Gastroesophageal sphincter (tissue), 3 donors: ENCODE measurements around the gene GNAO1.

Experiments used
- POLR2AphosphoS5 ChIP-seq: sonication (generic); formaldehyde crosslinking; IDR thresholded peaks from one replicate; pipeline ENCODE4 v1.6.1; 2017; ENCODE audit warnings: antibody characterized with exemption
- TF ChIP-seq, protein P1 (sequence below), 4 experiments: fragments of 200-600 bp in 2 of 4; fragments of 450-650 bp in 2 of 4; sonication (generic) in 1 of 4; IDR thresholded peaks; one replicate each; pipeline ENCODE4 v1.5.1; 2017 to 2019; ENCODE audit warnings: antibody characterized with exemption in 4 of 4, mild to moderate bottlenecking in 2 of 4, moderate library complexity in 2 of 4

DNA sequence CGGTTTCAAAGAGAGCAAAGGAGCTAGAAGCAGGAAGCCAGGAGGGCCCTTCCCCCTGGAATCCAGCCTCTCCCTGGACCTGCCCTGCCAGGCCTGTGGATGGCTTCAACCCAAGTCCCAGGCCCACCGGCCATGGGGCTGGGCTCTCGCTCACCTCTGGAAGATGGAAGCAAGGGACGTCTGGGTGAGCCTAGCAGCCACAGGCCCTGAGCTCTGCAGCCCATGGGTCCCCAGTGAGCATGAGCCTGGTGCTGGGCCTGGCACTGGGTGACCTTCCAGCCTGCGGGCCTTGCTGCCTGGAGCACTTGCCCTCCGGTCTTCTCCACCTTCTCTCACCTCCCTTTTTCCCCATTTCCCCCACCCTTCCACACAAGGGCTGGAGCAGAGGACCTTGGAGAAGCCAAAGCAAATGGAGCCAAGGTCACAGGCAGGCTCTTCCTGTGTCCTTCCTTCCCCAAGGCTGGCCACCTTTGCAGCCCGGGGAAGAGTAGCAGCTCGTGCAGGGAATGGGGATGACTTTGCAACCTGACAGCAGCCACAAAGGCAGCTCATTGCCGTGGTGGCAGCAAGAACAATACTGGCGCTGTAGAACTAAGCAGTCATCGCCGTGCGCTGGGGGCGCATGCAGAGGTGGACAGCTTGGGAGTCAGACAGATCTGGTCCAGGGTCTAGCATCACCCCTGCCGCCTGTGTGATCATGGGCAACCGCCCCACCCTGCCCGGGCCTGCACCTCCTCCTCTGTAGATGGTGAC is 147.5 kb downstream of the GNAO1 start:
- TF ChIP-seq, protein P1, sequence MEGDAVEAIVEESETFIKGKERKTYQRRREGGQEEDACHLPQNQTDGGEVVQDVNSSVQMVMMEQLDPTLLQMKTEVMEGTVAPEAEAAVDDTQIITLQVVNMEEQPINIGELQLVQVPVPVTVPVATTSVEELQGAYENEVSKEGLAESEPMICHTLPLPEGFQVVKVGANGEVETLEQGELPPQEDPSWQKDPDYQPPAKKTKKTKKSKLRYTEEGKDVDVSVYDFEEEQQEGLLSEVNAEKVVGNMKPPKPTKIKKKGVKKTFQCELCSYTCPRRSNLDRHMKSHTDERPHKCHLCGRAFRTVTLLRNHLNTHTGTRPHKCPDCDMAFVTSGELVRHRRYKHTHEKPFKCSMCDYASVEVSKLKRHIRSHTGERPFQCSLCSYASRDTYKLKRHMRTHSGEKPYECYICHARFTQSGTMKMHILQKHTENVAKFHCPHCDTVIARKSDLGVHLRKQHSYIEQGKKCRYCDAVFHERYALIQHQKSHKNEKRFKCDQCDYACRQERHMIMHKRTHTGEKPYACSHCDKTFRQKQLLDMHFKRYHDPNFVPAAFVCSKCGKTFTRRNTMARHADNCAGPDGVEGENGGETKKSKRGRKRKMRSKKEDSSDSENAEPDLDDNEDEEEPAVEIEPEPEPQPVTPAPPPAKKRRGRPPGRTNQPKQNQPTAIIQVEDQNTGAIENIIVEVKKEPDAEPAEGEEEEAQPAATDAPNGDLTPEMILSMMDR (IDR thresholded peaks at IDR 0.05): no peak
- no peak for TF ChIP-seq POLR2AphosphoS5
